Sigmoid colon (tissue), 7 donors: ENCODE results near the gene AIF1. TPM values are rescaled to one million over a fixed set of nuclear protein-coding genes. Genes with fewer than 3 reads are reported as not detected.

Experiments
- DNase-seq: peaks from one replicate; pipeline ENCODE4 v3.0.0-alpha.2; 2019
- H3K27ac ChIP-seq, 4 donors: fragments of 200-600 bp; sonication (generic); one replicate each; pipeline ENCODE4 v1.5.1; 2016 to 2019; ENCODE audit warnings: mild to moderate bottlenecking in 1 of 4
- H3K27me3 ChIP-seq, 3 donors: fragments of 200-600 bp; sonication (generic); one replicate each; pipeline ENCODE4 v1.5.1; 2019; ENCODE audit warnings: mild to moderate bottlenecking in 1 of 3
- H3K36me3 ChIP-seq, 4 donors: fragments of 200-600 bp; sonication (generic); one replicate each; pipeline ENCODE4 v1.5.1; 2016 to 2019
- H3K4me1 ChIP-seq, 4 donors: fragments of 200-600 bp; sonication (generic); one replicate each; pipeline ENCODE4 v1.5.1; 2017 to 2019
- H3K4me3 ChIP-seq, 4 donors: fragments of 200-600 bp; sonication (generic); one replicate each; pipeline ENCODE4 v1.5.1; 2017 to 2019; ENCODE audit warnings: mild to moderate bottlenecking in 2 of 4, moderate library complexity in 1 of 4
- H3K9me3 ChIP-seq, 4 donors: fragments of 200-600 bp in 3 of 4; sonication (generic) in 3 of 4; one replicate each; pipeline versions ENCODE4 v1.5.1 to v1.6.1; 2013 to 2019
- CTCF ChIP-seq, 4 experiments: fragments of 450-650 bp in 3 of 4; fragments of 200-600 bp in 1 of 4; IDR thresholded peaks; one replicate each; pipeline ENCODE4 v1.5.1; 2016 to 2019; ENCODE audit warnings: antibody characterized with exemption in 4 of 4, mild to moderate bottlenecking in 3 of 4, moderate library complexity in 2 of 4
- EP300 ChIP-seq, 4 donors: sonication (generic); formaldehyde crosslinking; IDR thresholded peaks; one replicate each; pipeline ENCODE4 v1.6.1; 2017; ENCODE audit warnings: antibody characterized with exemption in 4 of 4
- POLR2A ChIP-seq, 2 donors: fragments of 450-650 bp; IDR thresholded peaks; one replicate each; pipeline ENCODE4 v1.6.1; 2016; ENCODE audit warnings: antibody characterized with exemption in 2 of 2, mild to moderate bottlenecking in 2 of 2, moderate library complexity in 2 of 2
- POLR2AphosphoS5 ChIP-seq, 4 donors: sonication (generic); formaldehyde crosslinking; IDR thresholded peaks; one replicate each; pipeline ENCODE4 v1.6.1; 2017; ENCODE audit warnings: antibody characterized with exemption in 4 of 4
- WGBS, 2 donors: extraction: QIAGEN DNeasy Blood & Tissue Kit; methylation state at CpG; one replicate each; pipeline ENCODE4 v1.1.7; 2013; 5-methylcytosine and 5-hydroxymethylcytosine counted together
- intact Hi-C: fragments of 100-400 bp; cut with DNase I; formaldehyde crosslinking; loops from one replicate; pipeline ENCODE4 v1.15.1; 2023
- polyA plus RNA-seq, 3 donors: library from polyadenylated mRNA; stranded (reverse); fragments of 200-250 nt; gene quantifications; one replicate each; pipeline ENCODE4 v1.2.3, GENCODE V29; 2013
- total RNA-seq, 4 donors: library from RNA; depleted of rRNA; stranded (reverse); fragments of >200 nt; gene quantifications; one replicate each; pipeline ENCODE4 v1.1.0, GENCODE V29; 2016
- donor health status: healthy with polysubstance abuse.
- donor health status: Bipolar disorder and iron deficiency.
- donor health status: healthy.

The AIF1 gene
- total and polyA plus RNA-seq, 7 donors = 12.5 to 133 (median 59.6) TPM

GRCh38 chr6:31580807-31581433 is 34.1 kb upstream of the AIF1 start:
- peak; percentile 94 for DNase-seq
- no peaks in the 10 kb centered on the region for H3K27me3 ChIP-seq
- no peaks in the 10 kb centered on the region for H3K36me3 ChIP-seq
- WGBS, 2 donors = 0 to 1% methylated on average over 62 of the region's 62 CpGs
- no peaks in the 10 kb centered on the region for H3K9me3 ChIP-seq
- TF ChIP-seq EP300 (IDR thresholded peaks at IDR 0.05) = no peak
- peak in 3 of 4 donors; percentile 59 to 76 (median 72) for TF ChIP-seq POLR2AphosphoS5 (IDR thresholded peaks at IDR 0.05)
- TF ChIP-seq POLR2A (IDR thresholded peaks at IDR 0.05) = peak in 1 of 2 donors; percentile 33
- TF ChIP-seq CTCF (IDR thresholded peaks at IDR 0.05) = peak; percentile 86 to 96 (median 90)
- H3K4me3 ChIP-seq = peak overlapping the region; percentile 50 to 85 (median 70)
- intact Hi-C loops = loop anchor here (1.0 to 2.0 kb wide), 2 partner anchors 17 to 34 kb away; partner anchors contain the start of genes ATP6V1G2 and NFKBIL1
- peaks cover 0 to 21% (median 17%) of the 10 kb centered on the region in 4 donors for H3K4me1 ChIP-seq
- H3K27ac ChIP-seq = peak overlapping the region; percentile 80 to 87 (median 84)

GRCh38 chr6:31581434-31582229 is 33.4 kb upstream of the AIF1 start:
- 13 to 23% methylated on average over 21 of the region's 21 CpGs for WGBS, 2 donors

GRCh38 chr6:31582230-31582643 is 32.8 kb upstream of the AIF1 start, which contains the start of gene LTB:
TSS of gene LTB (minus strand) at chr6:31582424. CDS start at chr6:31582417, 7 bp downstream.
- Histone ChIP-seq H3K36me3 (no peaks in the 10 kb centered on the region), H3K4me1 (peaks cover 0 to 19% (median 16%) of the 10 kb centered on the region in 4 donors), H3K4me3 (peak within 1 kb of the TSS; percentile 50 to 85 (median 70)), H3K27ac (peak within 1 kb of the TSS; percentile 80 to 87 (median 84)), H3K9me3 (no peaks in the 10 kb centered on the region), H3K27me3 (peaks cover 0 to 6% (median 5%) of the 10 kb centered on the region in 3 donors)
- TF ChIP-seq CTCF (IDR thresholded peaks at IDR 0.05) (no peak), POLR2A (IDR thresholded peaks at IDR 0.05) (no peak), EP300 (IDR thresholded peaks at IDR 0.05) (no peak), POLR2AphosphoS5 (IDR thresholded peaks at IDR 0.05) (no peak)
- DNase-seq = no peak
- 36 to 40% methylated on average over 3 of the region's 3 CpGs for WGBS, 2 donors
- intact Hi-C loops = no loop called here

More at GRCh38 chr6:31581434-31582229, 33.4 kb upstream of the AIF1 start:
- Histone ChIP-seq H3K36me3 (no peaks in the 10 kb centered on the region), H3K27ac (peak overlapping the region; percentile 80 to 87 (median 84)), H3K27me3 (peaks cover 0 to under 1% (median under 1%) of the 10 kb centered on the region in 3 donors), H3K9me3 (no peaks in the 10 kb centered on the region), H3K4me1 (peaks cover 0 to 19% (median 16%) of the 10 kb centered on the region in 4 donors), H3K4me3 (peak overlapping the region; percentile 50 to 85 (median 70))
- no peak for TF ChIP-seq CTCF (IDR thresholded peaks at IDR 0.05)
- TF ChIP-seq POLR2AphosphoS5 (IDR thresholded peaks at IDR 0.05) = no peak
- TF ChIP-seq POLR2A (IDR thresholded peaks at IDR 0.05) = no peak
- TF ChIP-seq EP300 (IDR thresholded peaks at IDR 0.05) = no peak
- DNase-seq = no peak
- intact Hi-C loops = loop anchor here (1.0 to 2.0 kb wide), 2 partner anchors 17 to 35 kb away; partner anchors contain the start of genes ATP6V1G2 and NFKBIL1

GRCh38 chr6:31585491-31585890 is 29.5 kb upstream of the AIF1 start:
- peaks cover 0 to 12% (median 5%) of the 10 kb centered on the region in 3 donors for H3K27me3 ChIP-seq
- no peak for DNase-seq
- intact Hi-C loops = no loop called here
- H3K27ac ChIP-seq = no peak overlapping the region
- no peaks in the 10 kb centered on the region for H3K9me3 ChIP-seq
- no peak for TF ChIP-seq CTCF (IDR thresholded peaks at IDR 0.05)
- no peak for TF ChIP-seq POLR2A (IDR thresholded peaks at IDR 0.05)
- TF ChIP-seq EP300 (IDR thresholded peaks at IDR 0.05) = no peak
- TF ChIP-seq POLR2AphosphoS5 (IDR thresholded peaks at IDR 0.05) = no peak
- no peak overlapping the region for H3K4me3 ChIP-seq
- no peaks in the 10 kb centered on the region for H3K36me3 ChIP-seq
- H3K4me1 ChIP-seq = peaks cover 0 to 13% (median 12%) of the 10 kb centered on the region in 4 donors
- WGBS, 2 donors = 58 to 63% methylated on average over 2 of the region's 2 CpGs
